HG02981 (cell line): ENCODE results near the gene HCK.

Experiments used
- ATAC-seq: cut with Tn5 transposase; IDR thresholded peaks from one replicate; pipeline ENCODE4 v1.9.1; 2021; ENCODE audit warnings: mild to moderate bottlenecking, moderate library complexity; ENCODE audit not compliant: unreplicated experiment

Gene HCK

DNA sequence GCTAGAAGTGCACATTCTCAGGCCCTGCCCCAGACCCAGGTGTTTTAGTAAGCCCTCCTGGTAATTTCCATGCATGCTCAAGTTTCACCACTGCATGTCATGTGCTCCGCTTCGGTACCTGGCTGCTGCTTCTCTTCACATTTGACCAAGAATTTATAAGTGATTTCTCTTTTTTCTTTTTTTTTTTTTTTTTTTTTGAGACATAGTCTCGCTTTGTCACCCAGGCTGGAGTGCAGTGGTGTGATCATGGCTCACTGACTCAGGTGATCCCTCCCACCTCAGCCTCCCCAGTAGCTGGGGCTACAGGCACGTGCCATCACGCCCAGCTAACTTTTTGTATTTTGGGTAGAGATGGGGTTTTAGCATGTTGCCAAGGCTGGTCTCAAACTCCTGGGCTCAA is 73.5 kb downstream of the HCK start:
- ATAC-seq = no peak

DNA sequence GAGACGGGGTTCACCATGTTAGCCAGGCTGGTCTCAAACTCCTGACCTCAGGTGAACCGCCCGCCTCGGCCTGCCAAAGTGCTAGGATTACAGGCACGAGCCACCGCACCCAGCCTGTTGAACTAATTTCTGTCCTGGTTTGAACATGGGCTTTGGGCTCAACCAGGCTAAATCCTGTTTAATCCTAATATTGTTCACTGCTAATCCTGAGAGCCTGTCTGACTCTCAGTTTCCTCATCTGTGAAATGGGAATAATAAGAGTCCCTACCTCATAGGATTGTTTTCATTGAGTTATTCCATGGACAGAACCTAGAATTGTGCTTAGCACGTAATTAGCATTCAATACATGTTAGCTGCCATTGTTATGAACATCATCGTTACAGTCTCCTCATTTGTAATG is 74.9 kb downstream of the HCK start:
- ATAC-seq = no peak

DNA sequence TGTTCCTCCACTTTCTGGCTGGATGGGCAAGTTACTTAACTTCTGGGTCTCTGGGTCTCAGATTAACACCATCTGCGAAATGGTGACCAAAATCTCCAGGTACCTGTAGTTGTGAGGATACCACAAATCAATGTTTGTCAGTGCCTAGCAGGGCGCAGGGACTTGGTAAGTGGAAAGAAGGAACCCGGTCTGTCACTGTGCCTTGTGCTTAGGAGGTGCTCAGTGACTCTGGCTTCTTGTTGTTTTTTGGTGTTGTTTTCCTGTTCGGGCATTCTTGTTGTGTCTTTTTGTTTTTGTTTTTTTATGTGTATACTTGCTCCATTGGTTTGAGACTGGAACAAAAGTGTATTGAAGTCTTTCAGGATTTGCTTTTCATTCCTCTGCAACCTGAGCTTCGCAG is 75.3 kb downstream of the HCK start:
- ATAC-seq = no peak

DNA sequence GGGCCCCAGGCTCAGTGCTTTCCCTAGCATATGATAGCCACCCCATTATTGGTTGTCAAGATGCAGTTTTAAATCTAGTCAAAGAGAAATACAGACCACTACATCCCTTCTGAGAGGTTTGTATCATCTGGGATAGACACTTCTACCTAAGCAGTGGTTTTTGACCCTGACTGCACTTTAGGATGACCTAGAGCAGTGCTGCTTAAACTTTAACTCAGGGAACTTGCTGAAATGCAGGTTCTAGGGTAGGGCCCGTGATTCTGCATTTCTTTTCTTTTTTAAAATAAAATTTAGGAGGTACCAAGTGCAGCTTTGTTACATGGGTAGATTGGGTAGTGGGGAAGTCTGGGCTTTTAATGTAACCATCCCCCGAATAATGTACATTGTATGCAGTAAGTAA is 76.1 kb downstream of the HCK start:
- no peak for ATAC-seq

DNA sequence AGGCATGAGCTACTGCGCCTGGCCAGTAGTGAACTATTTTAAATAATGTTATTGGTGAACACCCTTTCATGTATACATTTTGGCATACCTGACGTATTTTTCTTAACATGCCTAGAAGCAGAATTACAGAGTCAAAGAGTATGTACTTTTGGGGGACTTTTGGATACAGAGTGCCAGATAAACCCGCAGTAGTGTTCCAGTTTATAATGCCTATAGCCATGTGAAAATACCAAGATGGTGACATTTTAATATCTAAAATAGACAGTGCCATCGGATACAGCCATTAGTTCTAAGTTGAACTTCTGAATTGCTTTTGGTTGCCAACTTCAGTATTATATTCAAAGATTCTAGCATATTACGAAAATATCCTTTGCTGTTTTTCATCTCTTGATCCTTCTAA is 77.8 kb downstream of the HCK start:
- ATAC-seq = no peak

DNA sequence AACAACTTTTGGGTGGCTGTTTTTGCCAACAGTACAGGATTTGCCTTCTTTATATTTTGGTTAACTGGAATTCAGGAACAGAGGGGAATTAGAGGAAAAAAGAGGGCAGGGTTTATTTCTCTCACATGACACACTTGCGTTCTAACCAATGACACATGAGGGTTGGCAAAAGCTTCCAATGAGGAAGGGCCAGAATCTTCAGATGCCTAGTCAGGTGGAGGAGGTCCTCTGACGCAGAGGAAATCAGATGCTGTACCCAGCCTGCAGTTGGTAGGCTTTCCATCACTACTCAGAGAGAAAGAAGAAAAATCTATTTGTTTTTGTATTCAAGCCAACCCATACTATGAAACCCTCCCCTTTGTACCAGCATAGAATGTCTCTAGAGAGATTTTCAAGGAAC is 78.3 kb downstream of the HCK start:
- ATAC-seq = no peak

DNA sequence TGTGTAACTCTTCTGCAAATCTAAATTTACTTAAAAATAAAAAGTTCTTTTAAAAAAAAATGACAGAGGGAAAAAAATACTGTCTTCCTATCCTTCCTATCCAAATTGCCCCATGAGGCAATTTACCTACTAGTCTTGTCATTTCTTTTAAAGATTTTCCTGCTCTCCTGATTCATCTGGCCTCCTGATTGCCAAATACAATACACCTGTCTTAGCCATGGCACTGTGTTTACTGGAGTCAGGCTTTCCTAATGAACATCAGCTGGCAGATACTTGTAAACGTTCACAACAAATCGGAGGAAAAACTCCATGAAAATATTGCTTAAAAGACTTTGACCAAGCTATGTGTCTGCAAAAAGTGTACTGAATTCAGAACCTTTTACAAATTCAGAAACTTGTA is 78.9 kb downstream of the HCK start:
- no peak for ATAC-seq

DNA sequence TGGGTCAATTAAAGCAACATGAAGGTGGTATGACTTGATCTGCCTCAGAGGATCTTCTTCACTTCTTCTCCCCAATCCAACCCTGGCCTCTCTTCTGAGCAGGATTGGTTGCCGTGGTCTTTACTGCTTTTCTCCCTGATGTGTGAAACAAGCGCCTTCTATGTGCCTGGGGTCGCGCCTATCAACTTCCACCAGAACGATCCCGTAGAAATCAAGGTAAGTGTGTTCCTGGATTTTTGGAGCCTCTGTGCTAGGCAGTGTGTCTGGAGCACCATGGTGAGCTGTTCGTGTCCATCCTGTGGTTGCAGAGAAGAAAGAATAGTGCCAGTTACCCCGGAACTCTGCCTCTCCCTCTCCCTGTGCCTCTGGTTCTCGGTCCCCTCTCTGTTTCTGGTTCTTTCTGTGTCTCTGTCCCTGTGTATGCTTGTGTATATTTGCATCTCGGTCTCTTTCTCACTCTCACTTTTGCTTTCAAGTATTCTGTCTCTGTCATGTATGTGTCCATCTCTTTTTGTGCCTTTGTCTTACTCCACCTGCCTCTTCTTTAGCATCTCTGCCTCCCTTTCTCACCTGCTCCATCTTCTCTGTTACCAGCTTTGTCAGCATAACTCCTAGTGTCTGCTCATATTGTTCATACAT is 81.0 kb downstream of the HCK start:
- ATAC-seq = peak; percentile 65

DNA sequence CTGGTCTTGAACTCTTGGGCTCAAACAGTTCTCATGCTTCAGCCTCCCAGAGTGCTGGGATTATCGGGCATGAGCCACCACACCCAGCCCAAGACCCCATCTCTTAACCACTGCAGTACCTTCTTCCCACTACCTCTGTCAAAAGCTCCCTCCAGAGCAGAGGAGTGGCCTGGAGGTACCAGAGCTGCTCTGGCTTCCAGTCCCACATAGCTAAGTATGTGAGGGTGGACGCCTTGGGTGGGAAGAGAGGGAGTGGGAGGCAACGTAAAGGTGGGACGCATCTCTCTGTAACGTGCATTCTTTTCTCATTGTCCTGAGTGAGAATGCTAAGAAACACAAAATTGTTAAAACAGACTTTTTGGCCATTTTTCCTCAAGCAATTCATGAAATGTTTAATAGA is 82.0 kb downstream of the HCK start:
- no peak for ATAC-seq

DNA sequence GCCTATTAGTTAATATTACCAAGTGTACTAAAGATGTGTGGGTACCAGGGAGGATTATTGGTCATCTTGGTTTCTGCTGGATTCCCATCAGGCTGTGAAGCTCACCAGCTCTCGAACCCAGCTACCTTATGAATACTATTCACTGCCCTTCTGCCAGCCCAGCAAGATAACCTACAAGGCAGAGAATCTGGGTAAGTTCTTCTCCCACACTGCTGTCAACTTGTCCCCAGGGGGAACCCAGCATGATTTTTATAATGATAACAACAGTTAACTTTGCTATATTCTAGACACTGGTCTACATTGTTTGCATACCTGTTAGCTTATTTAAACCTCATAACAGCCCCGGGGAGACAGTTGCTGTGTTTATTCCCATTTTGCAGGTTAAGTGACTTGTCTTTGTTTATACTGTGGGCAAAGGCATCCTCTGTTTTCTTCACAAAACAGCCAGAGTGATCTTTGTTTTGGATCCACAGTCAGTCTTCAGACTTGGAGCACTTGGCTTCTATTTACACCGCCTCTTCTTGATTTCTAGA is 84.0 kb downstream of the HCK start:
- no peak for ATAC-seq

DNA sequence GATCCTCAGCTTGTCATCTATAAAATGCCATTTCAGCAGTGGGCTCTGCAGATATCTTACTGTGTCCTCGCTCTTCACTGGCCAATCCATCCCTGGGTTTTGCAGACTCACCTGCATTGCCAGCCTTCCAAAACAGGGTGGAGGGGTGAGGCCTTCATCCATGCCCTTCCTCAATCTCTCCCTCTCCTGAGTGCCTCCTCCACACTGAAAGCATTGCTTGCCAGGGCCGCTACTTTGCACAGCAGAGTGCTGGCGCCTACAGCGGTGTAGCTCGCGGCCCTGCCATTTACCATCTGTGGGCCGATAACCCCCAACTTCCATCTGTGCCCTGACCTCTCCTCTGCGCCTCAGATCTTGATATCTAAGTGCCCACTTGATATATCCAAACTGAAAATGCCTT is 86.9 kb downstream of the HCK start:
- no peak for ATAC-seq

DNA sequence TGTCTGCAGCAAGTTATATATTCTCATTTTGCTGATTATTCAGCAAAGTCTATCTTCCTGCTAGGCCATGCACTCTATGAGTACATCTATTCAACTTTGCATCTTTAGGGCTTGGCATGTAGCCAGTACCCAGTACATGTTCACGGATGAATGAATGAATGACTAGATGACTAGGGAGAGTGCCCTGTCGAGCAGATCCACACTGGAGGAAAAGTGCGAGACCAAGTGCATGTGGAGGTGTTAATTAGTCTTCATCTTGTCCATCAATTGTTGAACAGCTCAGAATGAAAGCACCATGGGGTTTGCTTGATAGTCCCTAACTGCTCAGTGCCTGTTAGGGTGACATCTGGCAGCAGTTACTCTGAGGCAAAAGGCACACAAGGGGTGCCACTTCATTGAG is 87.9 kb downstream of the HCK start:
- ATAC-seq = no peak

DNA sequence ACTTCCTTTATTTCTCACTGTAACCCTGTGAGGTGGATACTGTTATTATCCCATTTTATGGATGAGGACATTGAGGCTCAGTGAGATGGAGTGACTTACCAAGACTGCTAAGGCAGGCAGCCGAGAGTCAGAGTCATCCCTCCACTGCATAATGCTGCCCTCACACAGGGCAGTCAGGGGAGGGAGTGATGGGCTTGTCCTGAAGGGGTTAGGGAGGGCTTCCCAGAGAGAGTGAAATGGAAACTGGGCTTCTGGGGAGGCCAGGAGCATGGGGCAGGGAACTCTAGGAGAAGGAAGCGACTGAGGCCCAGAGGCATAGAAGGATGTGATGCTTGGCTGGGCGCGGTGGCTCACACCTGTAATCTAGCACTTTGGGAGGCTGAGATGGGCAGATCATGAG is 88.6 kb downstream of the HCK start:
- ATAC-seq = no peak

DNA sequence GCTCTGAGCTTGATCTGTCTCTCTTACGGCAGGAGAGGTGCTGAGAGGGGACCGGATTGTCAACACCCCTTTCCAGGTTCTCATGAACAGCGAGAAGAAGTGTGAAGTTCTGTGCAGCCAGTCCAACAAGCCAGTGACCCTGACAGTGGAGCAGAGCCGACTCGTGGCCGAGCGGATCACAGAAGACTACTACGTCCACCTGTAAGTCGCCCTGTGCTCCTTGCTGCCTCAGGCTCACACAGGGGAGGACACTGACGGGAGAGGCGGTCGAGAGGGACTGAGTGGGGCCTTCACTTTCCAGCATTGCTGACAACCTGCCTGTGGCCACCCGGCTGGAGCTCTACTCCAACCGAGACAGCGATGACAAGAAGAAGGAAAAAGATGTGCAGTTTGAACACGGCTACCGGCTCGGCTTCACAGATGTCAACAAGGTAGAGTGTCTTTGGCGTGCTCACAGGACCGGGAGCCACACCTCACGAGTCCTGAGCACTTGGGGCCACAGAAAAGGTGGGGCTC is 89.5 kb downstream of the HCK start:
- ATAC-seq = no peak

DNA sequence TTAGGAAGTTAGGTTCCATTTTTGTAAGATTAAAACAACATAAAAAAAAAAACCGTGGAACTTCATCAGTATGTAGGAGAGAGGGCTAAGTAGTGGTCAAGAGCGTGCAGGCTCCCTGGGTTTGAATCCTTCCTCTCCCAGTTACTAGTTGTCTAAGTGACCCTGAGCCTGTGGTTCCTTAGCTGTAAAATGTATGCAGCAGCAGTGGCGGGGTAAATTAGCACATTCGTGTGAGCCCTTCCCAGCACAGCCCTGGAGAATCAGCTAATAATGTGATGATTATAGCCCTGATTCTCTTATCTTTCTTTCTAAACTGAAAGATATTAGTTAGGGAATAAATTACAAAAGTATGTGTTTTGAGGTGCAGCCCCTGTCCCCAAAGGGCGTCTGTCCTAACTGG is 90.0 kb downstream of the HCK start:
- no peak for ATAC-seq

DNA sequence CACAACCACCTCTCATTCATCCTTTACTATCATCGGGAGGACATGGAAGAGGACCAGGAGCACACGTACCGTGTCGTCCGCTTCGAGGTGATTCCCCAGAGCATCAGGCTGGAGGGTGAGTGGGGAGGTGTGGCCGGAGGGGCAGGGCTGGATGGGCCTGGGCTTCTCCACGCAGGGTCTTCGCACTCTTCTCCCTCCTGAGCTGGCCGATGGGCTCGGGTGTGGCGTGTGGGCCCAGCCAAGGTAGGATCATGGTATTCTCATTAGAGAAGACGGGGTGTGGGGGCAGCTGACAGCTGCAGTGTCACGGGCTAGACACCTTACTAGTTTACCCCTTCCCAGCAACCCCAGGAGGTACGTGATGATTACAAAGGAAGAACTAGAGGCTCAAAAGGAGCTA is 90.9 kb downstream of the HCK start:
- no peak for ATAC-seq

DNA sequence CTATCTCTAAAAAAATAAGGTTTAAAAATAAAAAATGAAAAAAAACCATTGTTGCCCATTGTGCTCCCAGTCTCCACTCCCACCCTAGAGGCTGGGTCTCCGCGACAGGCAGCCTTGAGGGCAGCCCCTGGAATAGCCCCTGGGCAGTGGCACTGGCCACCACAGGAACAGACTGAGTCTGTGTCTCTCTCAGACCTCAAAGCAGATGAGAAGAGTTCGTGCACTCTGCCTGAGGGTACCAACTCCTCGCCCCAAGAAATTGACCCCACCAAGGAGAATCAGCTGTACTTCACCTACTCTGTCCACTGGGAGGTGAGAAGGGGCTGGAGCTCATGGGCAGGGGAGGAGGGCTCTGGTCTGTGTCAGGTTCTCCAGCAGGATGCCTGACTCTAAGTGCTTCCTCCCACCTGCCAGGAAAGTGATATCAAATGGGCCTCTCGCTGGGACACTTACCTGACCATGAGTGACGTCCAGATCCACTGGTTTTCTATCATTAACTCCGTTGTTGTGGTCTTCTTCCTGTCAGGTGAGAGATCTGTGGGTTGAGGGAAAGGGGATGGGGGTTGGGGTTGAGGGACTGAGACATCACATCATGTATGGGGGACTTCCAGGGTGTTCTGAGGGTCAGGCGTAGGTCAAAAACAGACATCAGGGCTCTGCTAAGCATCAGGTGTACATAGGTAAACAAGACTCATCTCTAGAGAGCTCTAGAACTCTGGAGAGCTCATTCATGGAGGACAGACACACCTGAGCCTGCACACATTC is 93.0 kb downstream of the HCK start:
- no peak for ATAC-seq

DNA sequence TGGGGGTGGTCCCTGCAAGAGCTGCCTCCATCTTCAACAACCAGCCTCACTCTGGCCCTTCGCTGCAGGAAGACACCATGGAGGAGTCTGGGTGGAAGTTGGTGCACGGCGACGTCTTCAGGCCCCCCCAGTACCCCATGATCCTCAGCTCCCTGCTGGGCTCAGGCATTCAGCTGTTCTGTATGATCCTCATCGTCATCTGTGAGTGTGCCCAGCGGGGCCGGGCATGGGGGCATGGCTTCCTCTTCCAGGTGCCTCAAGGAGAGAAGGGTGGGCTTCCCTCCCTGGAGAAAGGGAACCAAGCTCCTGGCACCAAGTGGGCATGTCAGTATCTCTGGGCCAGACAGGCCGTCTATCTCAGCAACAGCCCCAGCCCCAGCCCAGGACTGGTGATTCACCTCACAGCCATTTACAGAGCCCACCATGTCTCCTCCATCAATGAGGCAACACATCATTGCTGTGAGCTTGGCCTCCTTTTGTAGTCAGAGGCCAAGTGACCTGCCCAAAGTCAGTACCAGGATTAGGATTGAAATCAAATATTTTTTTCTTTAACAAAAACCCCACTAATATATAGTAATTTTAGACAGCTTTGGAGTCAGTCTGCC is 97.6 kb downstream of the HCK start:
- no peak for ATAC-seq

DNA sequence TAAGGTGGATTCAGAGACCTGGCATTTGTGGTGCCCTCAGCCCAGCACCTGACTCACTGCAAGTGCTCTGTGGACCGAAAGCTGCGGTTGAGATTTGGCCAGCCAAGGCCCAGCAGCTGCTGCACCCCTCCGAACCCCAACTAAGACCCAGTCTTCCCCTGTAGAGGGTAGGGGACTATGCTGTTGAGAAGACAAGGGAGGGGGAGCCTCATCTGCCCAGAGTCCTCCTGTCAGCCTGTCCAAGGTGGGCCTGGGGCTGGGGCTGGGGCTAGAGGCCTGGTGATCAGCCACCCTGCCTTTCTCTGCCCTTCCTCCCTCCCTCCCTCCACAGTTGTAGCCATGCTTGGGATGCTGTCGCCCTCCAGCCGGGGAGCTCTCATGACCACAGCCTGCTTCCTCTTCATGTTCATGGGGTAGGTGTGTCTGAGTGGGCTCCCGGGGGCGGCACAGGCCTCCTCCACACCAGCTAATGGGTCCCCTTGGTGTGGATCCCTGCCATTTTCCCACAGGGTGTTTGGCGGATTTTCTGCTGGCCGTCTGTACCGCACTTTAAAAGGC is 98.3 kb downstream of the HCK start:
- no peak for ATAC-seq
